Measurements from ENCODE around the gene EEF1A2.
A peak's percentile ranks its signal among the peaks of the same experiment; 100 is the strongest.

Gene EEF1A2

GRCh38 chr20:63447320-63447719 is 51.6 kb downstream of the EEF1A2 start:
- DNase-seq = no peak

DNA sequence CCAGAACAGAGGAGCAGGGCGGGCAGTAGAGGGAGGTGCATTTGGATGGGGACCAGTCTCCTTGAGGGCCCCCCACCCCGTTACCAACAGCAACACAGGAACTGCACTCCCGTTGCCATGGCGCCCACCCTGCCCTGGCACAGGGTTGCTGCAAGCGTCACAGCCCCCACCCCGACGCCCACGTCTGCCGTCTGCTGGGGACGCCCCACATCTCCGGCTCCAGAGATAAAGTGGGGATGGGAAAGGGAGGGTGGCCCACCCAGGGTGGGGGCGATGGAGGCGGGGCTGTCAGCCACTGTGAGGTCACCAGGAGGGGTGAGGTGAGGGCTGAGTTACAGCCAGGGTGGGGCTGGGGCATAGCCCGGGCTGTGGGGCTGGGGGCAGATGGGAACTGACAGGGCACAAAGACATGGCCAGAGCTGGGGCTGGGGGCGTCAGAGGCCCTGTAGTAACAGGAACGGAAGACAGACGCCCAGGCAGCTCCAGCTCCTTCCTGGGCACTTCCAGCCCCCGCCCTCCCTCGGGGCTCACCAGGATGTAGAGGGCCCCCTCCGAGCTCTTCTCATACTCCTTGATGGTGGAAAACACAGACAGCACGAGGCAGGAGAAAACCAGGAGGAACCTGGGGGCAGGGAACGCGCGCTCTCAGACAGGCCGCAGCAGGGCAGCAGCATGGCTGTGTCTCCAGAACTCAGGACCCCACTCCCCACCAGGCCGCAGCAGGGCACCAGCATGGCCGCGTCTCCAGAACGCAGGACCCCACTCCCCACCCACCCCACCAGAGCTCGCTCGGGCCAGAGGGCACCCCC is 52.5 kb downstream of the EEF1A2 start:
- DNase-seq = peak; percentile 10

- DNase-seq = no peak
Measured at GRCh38 chr20:63445075-63445734, 53.7 kb downstream of the EEF1A2 start.

- no peak for DNase-seq
Measured at GRCh38 chr20:63444548-63444947, 54.3 kb downstream of the EEF1A2 start.

- no peak for DNase-seq
Measured at GRCh38 chr20:63443606-63444395, 55.1 kb downstream of the EEF1A2 start.

GRCh38 chr20:63442100-63442493 is 56.8 kb downstream of the EEF1A2 start:
- peak; percentile 65 for DNase-seq

GRCh38 chr20:63441136-63442099 is 57.5 kb downstream of the EEF1A2 start:
- DNase-seq = peak; percentile 31

GRCh38 chr20:63440366-63440955 is 58.4 kb downstream of the EEF1A2 start:
- no peak for DNase-seq

DNA sequence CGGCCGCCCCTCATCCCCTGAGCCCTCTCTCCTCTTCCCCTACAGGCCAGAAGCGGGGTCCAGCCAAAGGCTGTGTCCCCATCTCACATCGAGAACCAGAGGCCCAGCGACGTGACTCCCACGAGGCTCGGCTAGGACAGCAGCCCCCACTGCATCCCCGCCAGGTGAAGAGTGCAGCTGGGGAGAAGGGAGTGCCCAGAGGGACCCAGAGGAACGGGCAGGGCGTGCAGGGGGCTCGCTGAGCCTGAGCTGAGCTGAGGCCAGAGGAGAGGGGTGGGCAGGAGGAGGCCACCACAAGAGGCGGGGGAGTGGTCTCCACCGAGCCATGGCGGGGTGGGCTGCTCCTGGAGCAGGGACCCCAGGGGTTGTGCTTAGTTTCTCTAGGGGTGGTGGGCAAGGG is 59.0 kb downstream of the EEF1A2 start:
- DNase-seq = no peak

DNA sequence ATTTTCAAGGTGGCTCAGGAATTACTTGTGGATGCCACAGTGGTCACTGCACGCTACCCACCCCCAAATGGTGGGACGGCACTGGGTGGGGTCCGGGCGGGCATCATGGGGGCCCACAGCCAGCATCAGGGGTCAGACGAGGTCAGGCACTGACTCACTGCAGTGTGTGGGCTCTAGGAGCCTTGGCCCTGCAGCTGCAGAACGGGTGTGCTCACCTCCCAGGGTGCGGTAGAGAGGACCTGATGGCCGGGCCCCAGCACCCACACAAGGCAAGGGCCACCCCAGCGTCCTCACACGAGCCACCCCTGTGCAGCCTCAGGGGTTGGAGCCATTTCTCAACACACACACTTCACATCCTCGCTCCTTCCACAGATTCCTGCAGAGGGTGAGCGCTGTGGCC is 60.8 kb downstream of the EEF1A2 start:
- no peak for DNase-seq

All from CD4-positive, alpha-beta T cell treated with Interleukin-17A for 1 hour (primary cell).